GM12892 (cell line): ENCODE results near the gene KANSL3.
A peak's percentile ranks its signal among the peaks of the same experiment; 100 is the strongest.

Experiments
- DNase-seq: peaks from one replicate; pipeline ENCODE4 v3.0.0; 2011; ENCODE audit not compliant: insufficient read length
- FAIRE-seq: peaks from 2 replicates; lab custom pipeline; 2011; peaks lifted over from hg19 to GRCh38; lab: Jason Lieb, UNC
- POLR2A ChIP-seq: IDR thresholded peaks from 2 replicates; pipeline ENCODE4 v1.6.1; 2011; ENCODE audit warnings: low read depth, low read length, control low read depth
- POLR2AphosphoS5 ChIP-seq: IDR thresholded peaks from 2 replicates; pipeline ENCODE4 v1.6.1; 2011; ENCODE audit warnings: low read depth, low read length, control low read depth
- TAF1 ChIP-seq: IDR thresholded peaks from 2 replicates; pipeline ENCODE4 v1.6.1; 2011; ENCODE audit warnings: low read depth, mild to moderate bottlenecking, control low read depth, low read length, borderline replicate concordance

Gene KANSL3

GRCh38 chr2:96550787-96551604 is 87.1 kb downstream of the KANSL3 start:
- FAIRE-seq = no peak
- DNase-seq = no peak
- TF ChIP-seq TAF1 (no peak), POLR2A (0 out of 2 replicates have a peak, but pooled peaks have one; percentile 14)

GRCh38 chr2:96549967-96550786 is 87.9 kb downstream of the KANSL3 start:
- TF ChIP-seq POLR2A = peak; percentile 16; the same call in 1 of the 2 replicates
- no peak for TF ChIP-seq TAF1
- DNase-seq = no peak
- no peak for FAIRE-seq

DNA sequence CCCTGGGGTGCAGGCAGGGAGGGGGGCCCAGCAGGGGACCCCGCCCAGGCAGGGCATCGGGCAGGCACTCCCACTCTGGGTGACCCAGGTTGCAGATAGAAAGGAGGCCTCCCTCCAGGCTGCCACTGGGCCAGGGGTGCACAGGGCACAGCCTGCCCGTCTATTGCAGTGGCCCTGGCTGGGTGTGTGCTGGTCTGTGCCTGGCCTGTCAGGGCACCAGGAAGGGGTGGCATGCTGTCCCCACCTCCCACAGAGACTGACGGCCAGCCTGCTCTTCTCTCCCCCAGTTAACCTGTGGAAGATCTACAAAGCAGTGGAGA is 88.7 kb downstream of the KANSL3 start:
- 0 out of 2 replicates have a peak, but pooled peaks have one; percentile 49 for TF ChIP-seq POLR2A
- TF ChIP-seq POLR2AphosphoS5 = peak; percentile 68
- no peak for TF ChIP-seq TAF1
- FAIRE-seq = no peak
- no peak for DNase-seq

- TF ChIP-seq TAF1 = no peak
- no peak; the same call in 1 of the 2 replicates for TF ChIP-seq POLR2A
- TF ChIP-seq POLR2AphosphoS5 = no peak
- FAIRE-seq (no peak), DNase-seq (no peak)
Observed at GRCh38 chr2:96548558-96549465, 89.3 kb downstream of the KANSL3 start.

- TF ChIP-seq POLR2AphosphoS5 (no peak), TAF1 (no peak), POLR2A (no peak)
- DNase-seq = no peak
- FAIRE-seq = no peak
Observed at GRCh38 chr2:96547731-96548171, 90.4 kb downstream of the KANSL3 start.

GRCh38 chr2:96547203-96547641 is 90.9 kb downstream of the KANSL3 start:
- TF ChIP-seq TAF1 = no peak
- TF ChIP-seq POLR2A = no peak; the same call in 1 of the 2 replicates
- TF ChIP-seq POLR2AphosphoS5 = no peak; the same call in 1 of the 2 replicates
- FAIRE-seq = no peak
- DNase-seq = no peak

DNA sequence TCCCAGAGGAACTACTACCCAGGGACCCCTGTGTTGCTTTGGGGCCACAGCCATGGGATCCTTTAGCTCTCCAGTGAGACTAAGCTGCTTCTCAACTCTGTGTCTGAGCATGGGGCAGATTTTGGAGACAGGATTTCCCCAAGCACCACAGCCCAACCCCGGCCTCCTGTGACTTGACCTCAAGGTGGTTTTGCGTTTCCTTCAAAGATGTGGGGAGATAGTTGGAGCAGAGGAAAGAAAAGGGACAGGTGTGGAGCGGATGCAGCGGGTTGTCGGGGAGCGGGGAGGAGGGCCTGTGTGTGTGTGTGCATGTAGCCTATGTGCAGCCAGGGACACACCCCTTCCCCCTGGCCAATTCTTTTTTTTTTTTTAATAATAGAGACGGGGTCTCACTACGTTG is 91.3 kb downstream of the KANSL3 start:
- FAIRE-seq (no peak), DNase-seq (no peak)
- TF ChIP-seq POLR2A = no peak; the same call in none of the 2 replicates

- FAIRE-seq = no peak
- DNase-seq = no peak
- peak; percentile 70 for TF ChIP-seq POLR2A
- TF ChIP-seq TAF1 = no peak
- TF ChIP-seq POLR2AphosphoS5 = peak; percentile 17; the same call in 1 of the 2 replicates
Observed at GRCh38 chr2:96546321-96546720, 91.8 kb downstream of the KANSL3 start.
